LNCAP (cell line): ENCODE measurements around the gene IL18BP.

Experiments used
- CTCF ChIP-seq: fragments of 450-650 bp; IDR thresholded peaks from 2 replicates; pipeline ENCODE4 v1.5.1; 2017; ENCODE audit warnings: mild to moderate bottlenecking

IL18BP gene

GRCh38 chr11:72042064-72042745, 43.5 kb downstream of the IL18BP start:
- TF ChIP-seq CTCF = no peak

- TF ChIP-seq CTCF = no peak
Observed at GRCh38 chr11:72045849-72046248, 47.1 kb downstream of the IL18BP start.

GRCh38 chr11:72048766-72049460, 50.2 kb downstream of the IL18BP start:
- no peak for TF ChIP-seq CTCF
